B cell (primary cell): ENCODE measurements around the gene CD96.

Experiments
- CTCF ChIP-seq: fragments of 200-600 bp; IDR thresholded peaks from one replicate; pipeline ENCODE4 v1.8.0; 2022; ENCODE audit warnings: antibody characterized with exemption, mild to moderate bottlenecking
- EZH2 ChIP-seq: IDR thresholded peaks from 2 replicates; pipeline ENCODE4 v1.6.1; 2012; ENCODE audit warnings: borderline replicate concordance, low read depth, mild to moderate bottlenecking, moderate library complexity, low read length; ENCODE audit not compliant: insufficient read depth, poor library complexity, severe bottlenecking

- no peak for TF ChIP-seq CTCF
- TF ChIP-seq EZH2: no peak
Measured at GRCh38 chr3:111541911-111542483, at the start of gene CD96.
